Erythroblast (primary cell): Measurements from ENCODE around the gene FOXP1.

Source experiments
- GATA1 ChIP-seq: IDR thresholded peaks from 2 replicates; pipeline ENCODE4 v1.6.1; 2011; ENCODE audit warnings: low read depth, mild to moderate bottlenecking, control low read depth, low read length, moderate library complexity
- POLR2A ChIP-seq: IDR thresholded peaks from 2 replicates; pipeline ENCODE4 v1.6.1; 2011; ENCODE audit warnings: mild to moderate bottlenecking, low read length

DNA sequence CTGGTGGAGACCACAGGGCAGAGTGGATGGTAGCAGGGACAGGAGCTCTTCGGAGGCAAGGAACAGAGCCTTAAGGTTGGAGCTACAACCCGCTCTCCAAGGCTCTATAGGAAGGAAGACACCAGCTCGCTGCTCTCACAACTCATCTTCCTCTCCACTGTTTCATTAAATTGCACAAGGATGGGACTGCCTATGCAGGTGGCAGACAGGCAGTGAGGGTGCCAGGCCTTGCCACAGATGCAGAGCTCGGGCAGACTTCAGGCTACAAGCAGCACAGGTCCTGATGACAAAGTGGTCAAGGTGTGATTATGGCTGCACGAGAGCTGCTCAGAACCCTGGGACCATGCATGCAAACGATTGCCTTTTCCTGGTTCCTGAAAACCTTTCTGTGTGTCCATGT is 144.6 kb downstream of the FOXP1 start:
- TF ChIP-seq POLR2A = no peak
- no peak for TF ChIP-seq GATA1
